Common myeloid progenitor, CD34-positive (primary cell): Measurements from ENCODE around the gene ZNF764.

Experiments
- CTCF ChIA-PET: fragments of 350-600 bp; sonication (Branson Sonifier 250); formaldehyde crosslinking; loops from one replicate; lab custom pipeline; 2021; ENCODE audit warnings: antibody characterized with exemption; lab: Charles Lee
- POLR2A ChIA-PET: fragments of 350-600 bp; sonication (Branson Sonifier 250); formaldehyde crosslinking; loops from one replicate; lab custom pipeline; 2021; ENCODE audit warnings: antibody characterized with exemption; lab: Charles Lee
- DNase-seq, 3 donors: peaks; one replicate each; pipeline versions ENCODE4 v3.0.0 to v3.0.0-alpha.2; 2013
- H3K27ac ChIP-seq, 2 experiments: 1 replicate in 1 of 2; 2 replicates in 1 of 2; pipeline ENCODE4 v1.7.0; 2013; ENCODE audit warnings: inconsistent platforms in 2 of 2, low read length in 2 of 2, mild to moderate bottlenecking in 2 of 2, low read depth in 1 of 2, moderate library complexity in 1 of 2; ENCODE audit not compliant: severe bottlenecking in 2 of 2, insufficient read depth in 1 of 2, poor library complexity in 1 of 2
- H3K27me3 ChIP-seq, 5 experiments: replicated peaks in 2 of 5; 1 replicate in 3 of 5; 2 replicates in 2 of 5; pipeline versions ENCODE4 v1.6.1 to v1.7.0; 2013; ENCODE audit warnings: low read length in 4 of 5, mild to moderate bottlenecking in 2 of 5, moderate library complexity in 2 of 5, inconsistent platforms in 1 of 5; ENCODE audit not compliant: insufficient read depth in 5 of 5, control insufficient read depth in 4 of 5
- H3K36me3 ChIP-seq, 4 experiments: 1 replicate in 2 of 4; 2 replicates in 2 of 4; pipeline versions ENCODE4 v1.6.1 to v1.7.0; 2013; ENCODE audit warnings: low read length in 3 of 4, control low read depth in 1 of 4, mild to moderate bottlenecking in 1 of 4; ENCODE audit not compliant: control insufficient read depth in 4 of 4, insufficient read depth in 4 of 4
- H3K4me1 ChIP-seq, 4 experiments: 1 replicate in 3 of 4; 2 replicates in 1 of 4; pipeline versions ENCODE4 v1.6.1 to v1.7.1; 2013; ENCODE audit warnings: low read length in 3 of 4, mild to moderate bottlenecking in 3 of 4, control low read depth in 1 of 4, inconsistent platforms in 1 of 4, moderate library complexity in 1 of 4; ENCODE audit not compliant: control insufficient read depth in 4 of 4, insufficient read depth in 4 of 4; ENCODE audit errors: control extremely low read depth in 1 of 4
- H3K4me3 ChIP-seq, 7 experiments: 1 replicate in 4 of 7; 2 replicates in 3 of 7; pipeline versions ENCODE4 v1.5.1 to v1.7.0; 2013; ENCODE audit warnings: mild to moderate bottlenecking in 7 of 7, low read length in 6 of 7, moderate library complexity in 6 of 7, inconsistent platforms in 2 of 7, low read depth in 2 of 7, control low read depth in 1 of 7; ENCODE audit not compliant: insufficient read depth in 4 of 7, control insufficient read depth in 1 of 7; ENCODE audit errors: extremely low read depth in 1 of 7
- H3K9me3 ChIP-seq, 5 experiments: 1 replicate in 4 of 5; 2 replicates in 1 of 5; pipeline versions ENCODE4 v1.6.1 to v1.7.1; 2013; ENCODE audit warnings: low read length in 4 of 5, mild to moderate bottlenecking in 2 of 5, inconsistent platforms in 1 of 5, low read depth in 1 of 5, moderate library complexity in 1 of 5; ENCODE audit not compliant: control insufficient read depth in 4 of 5, insufficient read depth in 2 of 5; ENCODE audit errors: control extremely low read depth in 1 of 5
- WGBS: methylation state at CpG from one replicate; pipeline ENCODE4 v1.1.5; 2013; ENCODE audit not compliant: insufficient coverage; 5-methylcytosine and 5-hydroxymethylcytosine counted together

ZNF764 gene

GRCh38 chr16:30585400-30586191 is 27.4 kb upstream of the ZNF764 start, which contains the start of gene ZNF785:
Gene ZNF785 (minus strand): TSS chr16:30585697. CDS start chr16:30585611, 86 bp downstream.
- H3K27me3 ChIP-seq, result no peaks in the 10 kb centered on the region
- no peaks in the 10 kb centered on the region for H3K9me3 ChIP-seq
- WGBS, result 1% methylated on average over 36 of the region's 50 CpGs
- H3K36me3 ChIP-seq, result peaks cover 6 to 29% (median 17%) of the 10 kb centered on the region in 4 experiments
- H3K27ac ChIP-seq, result peak within 1 kb of the TSS; percentile 74 to 90
- peaks cover 0 to 20% (median 18%) of the 10 kb centered on the region in 4 experiments for H3K4me1 ChIP-seq
- DNase-seq, result peak; percentile 96 to 98 (median 97)
- POLR2A ChIA-PET, result interaction anchor here (0.9 to 1.3 kb wide), 3 partner anchors 13 to 27 kb away, joined by 3 to 4 read pairs (median 4); partner anchors contain the start of genes ZNF689 and ZNF764
- CTCF ChIA-PET, result interaction anchor here (0.7 to 3.1 kb wide), 11 partner anchors 9 to 109 kb away, joined by 3 to 13 read pairs (median 3); partner anchors contain the start of genes ZNF747 and ZNF764
- peak within 1 kb of the TSS; percentile 60 to 86 (median 76) for H3K4me3 ChIP-seq

GRCh38 chr16:30585022-30585399 is 26.8 kb upstream of the ZNF764 start:
- peak in 1 of 3 donors; percentile 14 for DNase-seq

GRCh38 chr16:30582611-30583340 is 24.6 kb upstream of the ZNF764 start:
- DNase-seq, result no peak
- ChIA-PET POLR2A (no interaction called here), CTCF (interaction anchor here (0.8 to 1.6 kb wide), 3 partner anchors 10 to 76 kb away, joined by 3 read pairs; partner anchors contain the start of gene FBRS)
- 97% methylated on average over 42 of the region's 48 CpGs for WGBS
- H3K4me1 ChIP-seq, result peaks cover 0 to 20% (median 18%) of the 10 kb centered on the region in 4 experiments
- no peak overlapping the region for H3K27ac ChIP-seq
- H3K27me3 ChIP-seq, result no peaks in the 10 kb centered on the region
- H3K36me3 ChIP-seq, result peaks cover 10 to 38% (median 20%) of the 10 kb centered on the region in 4 experiments
- no peaks in the 10 kb centered on the region for H3K9me3 ChIP-seq
- H3K4me3 ChIP-seq, result no peak overlapping the region

More at GRCh38 chr16:30585022-30585399, 26.8 kb upstream of the ZNF764 start:
- peaks cover 6 to 29% (median 17%) of the 10 kb centered on the region in 4 experiments for H3K36me3 ChIP-seq
- peak overlapping the region; percentile 74 to 90 for H3K27ac ChIP-seq
- CTCF ChIA-PET, result interaction anchor here (0.9 to 3.1 kb wide), 10 partner anchors 9 to 50 kb away, joined by 3 to 13 read pairs (median 3); partner anchors contain the start of genes ZNF747 and ZNF764
- H3K4me3 ChIP-seq, result peak overlapping the region; percentile 60 to 86 (median 76)
- whole genome bisulfite sequencing, result 0% methylated on average over 19 of the region's 23 CpGs
- H3K9me3 ChIP-seq, result no peaks in the 10 kb centered on the region
- H3K27me3 ChIP-seq, result no peaks in the 10 kb centered on the region
- H3K4me1 ChIP-seq, result peaks cover 0 to 20% (median 18%) of the 10 kb centered on the region in 4 experiments
- POLR2A ChIA-PET, result interaction anchor here (0.9 to 1.0 kb wide), 2 partner anchors 11 to 13 kb away, joined by 3 to 4 read pairs; no protein-coding TSS in a partner anchor

- ChIA-PET POLR2A (no interaction called here), CTCF (interaction anchor here (0.6 to 1.6 kb wide), 3 partner anchors 19 to 35 kb away, joined by 3 read pairs; no protein-coding TSS in a partner anchor)
- DNase-seq, result peak in 1 of 3 donors; percentile 19
- Histone ChIP-seq H3K4me1 (peaks cover 0 to 18% (median 16%) of the 10 kb centered on the region in 4 experiments), H3K27ac (no peak overlapping the region), H3K4me3 (no peak overlapping the region), H3K27me3 (no peaks in the 10 kb centered on the region), H3K9me3 (no peaks in the 10 kb centered on the region), H3K36me3 (peaks cover 12 to 42% (median 20%) of the 10 kb centered on the region in 4 experiments)
- WGBS, result 99% methylated on average over 6 of the region's 7 CpGs
Observed at GRCh38 chr16:30581457-30581856, 23.3 kb upstream of the ZNF764 start.

- no CpG with 5 or more reads among the region's 1 CpG for WGBS
- ChIA-PET POLR2A (interaction anchor here (0.6 kb wide), 1 partner anchor 14 kb away, joined by 4 read pairs; no protein-coding TSS in a partner anchor), CTCF (interaction anchor here (1.0 to 1.3 kb wide), 2 partner anchors 20 to 29 kb away, joined by 3 read pairs; no protein-coding TSS in a partner anchor)
- H3K36me3 ChIP-seq, result peaks cover 0 to 18% (median 9%) of the 10 kb centered on the region in 4 experiments
- H3K4me1 ChIP-seq, result peaks cover 7 to 30% (median 20%) of the 10 kb centered on the region in 4 experiments
- H3K4me3 ChIP-seq, result no peak overlapping the region
- no peak overlapping the region for H3K27ac ChIP-seq
- no peak for DNase-seq
- H3K9me3 ChIP-seq, result no peaks in the 10 kb centered on the region
- H3K27me3 ChIP-seq, result no peaks in the 10 kb centered on the region
Observed at GRCh38 chr16:30574678-30575077, 16.5 kb upstream of the ZNF764 start.
